Endothelial cell of hepatic sinusoid (primary cell): Measurements from ENCODE around the gene PDGFRB.

Source experiments
- in situ Hi-C: cut with HindIII; loops from 2 replicates; pipeline ENCODE4 v1.10.0; 2017; ENCODE audit warnings: low sequenced_read_pairs

The PDGFRB gene

GRCh38 chr5:150070821-150071220 lies 84.8 kb downstream of the PDGFRB start:
- in situ Hi-C loops, result loop anchor here (5.0 kb wide), 1 partner anchor 86 kb away; the partner anchor contains the start of gene PDGFRB

- in situ Hi-C loops, result loop anchor here (5.0 kb wide), 1 partner anchor 87 kb away; the partner anchor contains the start of gene PDGFRB
These were observed 85.7 kb downstream of the PDGFRB start for GRCh38 chr5:150069672-150070627.

GRCh38 chr5:150068961-150069645 lies 86.5 kb downstream of the PDGFRB start:
- in situ Hi-C loops, result no loop called here

- in situ Hi-C loops, result no loop called here
These were observed 87.2 kb downstream of the PDGFRB start for GRCh38 chr5:150068472-150068871.

- in situ Hi-C loops, result no loop called here
These were observed 87.6 kb downstream of the PDGFRB start for GRCh38 chr5:150068071-150068470.

GRCh38 chr5:150067405-150067960 lies 88.2 kb downstream of the PDGFRB start:
- in situ Hi-C loops, result no loop called here

GRCh38 chr5:150066901-150067396 lies 88.7 kb downstream of the PDGFRB start:
- in situ Hi-C loops, result no loop called here

GRCh38 chr5:150066436-150066835 lies 89.2 kb downstream of the PDGFRB start:
- in situ Hi-C loops, result no loop called here

- in situ Hi-C loops, result no loop called here
These were observed 89.8 kb downstream of the PDGFRB start for GRCh38 chr5:150065886-150066285.

- in situ Hi-C loops, result no loop called here
These were observed 90.3 kb downstream of the PDGFRB start for GRCh38 chr5:150065346-150065745.

GRCh38 chr5:150064681-150065220 lies 90.9 kb downstream of the PDGFRB start:
- in situ Hi-C loops, result loop anchor here (5.0 kb wide), 2 partner anchors 42 to 43 kb away; no protein-coding TSS in a partner anchor
